HepG2 (cell line): Measurements from ENCODE around the gene KIAA2012. TPM values are rescaled to one million over a fixed set of nuclear protein-coding genes. Genes with fewer than 3 reads are reported as not detected.

Experiments used
- ATAC-seq: fragments of 200-7000 bp; cut with Tn5 transposase; 3 replicates; pipeline ENCODE4 v1.9.1; 2020; ENCODE audit warnings: mild to moderate bottlenecking, moderate library complexity
- BruUV-seq: library from RNA; stranded (reverse); fragments of 400-500 nt; replicated peaks from 2 replicates; lab custom pipeline; 2021; lab: Mats Ljungman, UMichigan
- CTCF ChIA-PET: fragments of 300-600 bp; formaldehyde crosslinking; extraction: SDS; loops from one replicate; lab custom pipeline; 2021; ENCODE audit warnings: low total read pairs, inconsistent platforms, low intra/inter-chr PET ratio; lab: Yijun Ruan, JAX
- POLR2A ChIA-PET: fragments of 350-600 bp; sonication (Branson Sonifier 250); formaldehyde crosslinking; loops from one replicate; lab custom pipeline; 2020; ENCODE audit warnings: antibody characterized with exemption, inconsistent platforms; lab: Yijun Ruan, JAX
- DNase-seq: peaks from one replicate; pipeline ENCODE4 v3.0.0-alpha.2; 2015; ENCODE audit warnings: low spot score
- FAIRE-seq: peaks from 3 replicates; lab custom pipeline; 2011; peaks lifted over from hg19 to GRCh38; lab: Jason Lieb, UNC
- H2AFZ ChIP-seq: one replicate; pipeline ENCODE4 v1.6.1; 2011; ENCODE audit warnings: low read length, inconsistent platforms
- H3K27ac ChIP-seq: fragments of 300-600 bp; 3 replicates; pipeline ENCODE4 v1.8.0; 2011; ENCODE audit warnings: mixed run types, mild to moderate bottlenecking, mixed read lengths, low read length, inconsistent platforms; ENCODE audit not compliant: insufficient read depth; ENCODE audit errors: extremely low read length
- H3K27me3 ChIP-seq, 2 experiments: fragments of 200-600 bp in 1 of 2; 2 replicates in 1 of 2; 3 replicates in 1 of 2; pipeline versions ENCODE4 v1.6.0 to v1.8.0; 2011; ENCODE audit warnings: low read length in 2 of 2, mild to moderate bottlenecking in 2 of 2, moderate library complexity in 2 of 2, inconsistent platforms in 1 of 2; ENCODE audit not compliant: insufficient read depth in 2 of 2, control insufficient read depth in 1 of 2
- H3K36me3 ChIP-seq, 2 experiments: fragments of 200-600 bp in 1 of 2; replicated peaks in 1 of 2; 2 replicates in 1 of 2; 3 replicates in 1 of 2; pipeline versions ENCODE4 v1.5.1 to v1.8.0; 2011; ENCODE audit warnings: low read length in 2 of 2, inconsistent platforms in 1 of 2; ENCODE audit not compliant: insufficient read depth in 2 of 2, control insufficient read depth in 1 of 2
- H3K4me1 ChIP-seq: 2 replicates; pipeline ENCODE4 v1.5.1; 2012; ENCODE audit warnings: low read length, inconsistent platforms; ENCODE audit not compliant: insufficient read depth
- H3K4me2 ChIP-seq: 2 replicates; pipeline ENCODE4 v1.6.0; 2011; ENCODE audit warnings: low read depth, low read length, inconsistent platforms
- H3K4me3 ChIP-seq, 3 experiments: fragments of 200-600 bp in 1 of 3; sonication (generic), shearing (Covaris generic) in 1 of 3; replicated peaks in 1 of 3; 2 replicates each; pipeline ENCODE4 v1.5.1; 2011 to 2016; ENCODE audit warnings: low read length in 3 of 3, inconsistent platforms in 2 of 3, low read depth in 2 of 3, mild to moderate bottlenecking in 2 of 3, control low read depth in 1 of 3, mixed read lengths in 1 of 3; ENCODE audit not compliant: insufficient read depth in 1 of 3
- H3K79me2 ChIP-seq: one replicate; pipeline ENCODE4 v1.6.1; 2011; ENCODE audit warnings: low read length, inconsistent platforms; ENCODE audit not compliant: insufficient read depth
- H3K9ac ChIP-seq: 2 replicates; pipeline ENCODE4 v1.6.0; 2011; ENCODE audit warnings: mild to moderate bottlenecking, low read depth, low read length, inconsistent platforms; ENCODE audit not compliant: insufficient read depth
- H3K9me3 ChIP-seq: 2 replicates; pipeline ENCODE4 v1.5.1; 2012; ENCODE audit warnings: mild to moderate bottlenecking, low read length
- H4K20me1 ChIP-seq: 2 replicates; pipeline ENCODE4 v1.6.0; 2011; ENCODE audit warnings: inconsistent platforms, mild to moderate bottlenecking, low read length, moderate library complexity; ENCODE audit not compliant: insufficient read depth
- CHCHD3 ChIP-seq: sonication (generic); formaldehyde crosslinking; IDR thresholded peaks from 2 replicates; pipeline ENCODE4 v1.8.0; 2022; ENCODE audit warnings: mild to moderate bottlenecking, missing genetic modification reagents, moderate library complexity
- KAT2B ChIP-seq: fragments of 150-350 bp; IDR thresholded peaks from 2 replicates; pipeline ENCODE4 v1.6.1; 2014; ENCODE audit warnings: low read depth, low read length, borderline replicate concordance
- MNT ChIP-seq: fragments of 450-650 bp; IDR thresholded peaks from 2 replicates; pipeline ENCODE4 v1.6.1; 2016
- PHF8 ChIP-seq: sonication (generic); formaldehyde crosslinking; IDR thresholded peaks from 2 replicates; pipeline ENCODE4 v1.5.0; 2020; ENCODE audit warnings: missing genetic modification reagents
- POGK ChIP-seq: sonication (generic); formaldehyde crosslinking; conservative IDR thresholded peaks from 2 replicates; pipeline ENCODE4 v1.8.0; 2022; ENCODE audit warnings: mild to moderate bottlenecking, moderate library complexity, missing genetic modification reagents
- SATB2 ChIP-seq: sonication (generic); formaldehyde crosslinking; IDR thresholded peaks from 2 replicates; pipeline ENCODE4 v1.5.0; 2020; ENCODE audit warnings: missing genetic modification reagents
- ZC3H4 ChIP-seq: sonication (generic); formaldehyde crosslinking; IDR thresholded peaks from 2 replicates; pipeline ENCODE4 v1.4.0; 2020; ENCODE audit warnings: missing genetic modification reagents, borderline replicate concordance
- ZSCAN20 ChIP-seq: sonication (generic); formaldehyde crosslinking; IDR thresholded peaks from 2 replicates; pipeline ENCODE4 v1.4.0; 2020; ENCODE audit warnings: missing genetic modification reagents, mild to moderate bottlenecking, borderline replicate concordance
- WGBS: methylation state at CpG from one replicate; pipeline ENCODE4 v1.1.6; 2017; ENCODE audit warnings: low lambda C conversion rate; 5-methylcytosine and 5-hydroxymethylcytosine counted together
- in situ Hi-C: cut with HindIII; loops from 2 replicates; pipeline ENCODE4 v1.10.0; 2017; ENCODE audit warnings: low pct_unique_long_range_greater_than_20kb; ENCODE audit not compliant: extremely low pct_ligation_motif_present
- intact Hi-C: fragments of 100-400 bp; cut with micrococcal nuclease; formaldehyde crosslinking; loops from one replicate; pipeline ENCODE4 v1.10.0; 2022; ENCODE audit not compliant: unreplicated experiment
- polyA plus RNA-seq, 8 experiments: library from polyadenylated mRNA; depleted of rRNA in 3 of 8; stranded (reverse) in 7 of 8; unstranded in 1 of 8; fragments of >200 nt; fragmentation: Illumina TruSeq in 4 of 8; extraction: Trizol in 4 of 8; gene quantifications; 2 replicates each; pipeline versions ENCODE4 v1.2.1 to v1.2.3, GENCODE V29; 2011 to 2016; ENCODE audit warnings: low read depth in 4 of 8, missing spikeins in 1 of 8, mixed read lengths in 1 of 8; ENCODE audit not compliant: insufficient read depth in 1 of 8
- total RNA-seq, 5 experiments: library from RNA; depleted of rRNA; stranded (reverse); fragments of >200 nt; fragmentation: Illumina TruSeq; extraction: Trizol; gene quantifications; 2 replicates each; pipeline ENCODE4 v1.2.3, GENCODE V29; 2016; ENCODE audit warnings: low read depth in 1 of 5

KIAA2012 gene
- total and polyA plus RNA-seq, 2 of the 13 experiments (the other 11 are each of a cell fraction or from before 2014, with no cell fraction given) = not detected

GRCh38 chr2:202096736-202097135, 23.7 kb downstream of the KIAA2012 start:
- Histone ChIP-seq H3K4me1 (no peaks in the 10 kb centered on the region), H2AFZ (no peak overlapping the region), H3K4me2 (no peak overlapping the region), H3K79me2 (no peaks in the 10 kb centered on the region), H3K27ac (no peak overlapping the region), H4K20me1 (no peaks in the 10 kb centered on the region), H3K9me3 (no peaks in the 10 kb centered on the region), H3K36me3 (no peaks in the 10 kb centered on the region), H3K9ac (no peak overlapping the region), H3K27me3 (no peaks in the 10 kb centered on the region), H3K4me3 (no peak overlapping the region)
- intact Hi-C loops = no loop called here
- ATAC-seq (no peak), DNase-seq (no peak), FAIRE-seq (no peak)
- in situ Hi-C loops = no loop called here
- CTCF ChIA-PET = no interaction called here
- 0% methylated on average over 3 of the region's 3 CpGs for WGBS
- TF ChIP-seq CHCHD3 (CRISPR knock-in tag) = no peak
- no peak for TF ChIP-seq ZSCAN20 (CRISPR knock-in tag)
- no peak for TF ChIP-seq MNT
- TF ChIP-seq KAT2B = no peak
- no peak for TF ChIP-seq SATB2
- no peak for TF ChIP-seq PHF8 (CRISPR knock-in tag)
- no peak for TF ChIP-seq ZC3H4 (CRISPR knock-in tag)
- TF ChIP-seq POGK (CRISPR knock-in tag) = no peak
- no TSS peak for BruUV-seq
- POLR2A ChIA-PET = no interaction called here
